ENCODE data around the gene CACNA1S. TPM values are rescaled to one million over a fixed set of nuclear protein-coding genes. Genes with fewer than 3 reads are reported as not detected.

CACNA1S gene
- total and polyA plus RNA-seq, 2 of the 13 experiments (the other 11 are each of a cell fraction or from before 2014, with no cell fraction given) = not detected

DNA sequence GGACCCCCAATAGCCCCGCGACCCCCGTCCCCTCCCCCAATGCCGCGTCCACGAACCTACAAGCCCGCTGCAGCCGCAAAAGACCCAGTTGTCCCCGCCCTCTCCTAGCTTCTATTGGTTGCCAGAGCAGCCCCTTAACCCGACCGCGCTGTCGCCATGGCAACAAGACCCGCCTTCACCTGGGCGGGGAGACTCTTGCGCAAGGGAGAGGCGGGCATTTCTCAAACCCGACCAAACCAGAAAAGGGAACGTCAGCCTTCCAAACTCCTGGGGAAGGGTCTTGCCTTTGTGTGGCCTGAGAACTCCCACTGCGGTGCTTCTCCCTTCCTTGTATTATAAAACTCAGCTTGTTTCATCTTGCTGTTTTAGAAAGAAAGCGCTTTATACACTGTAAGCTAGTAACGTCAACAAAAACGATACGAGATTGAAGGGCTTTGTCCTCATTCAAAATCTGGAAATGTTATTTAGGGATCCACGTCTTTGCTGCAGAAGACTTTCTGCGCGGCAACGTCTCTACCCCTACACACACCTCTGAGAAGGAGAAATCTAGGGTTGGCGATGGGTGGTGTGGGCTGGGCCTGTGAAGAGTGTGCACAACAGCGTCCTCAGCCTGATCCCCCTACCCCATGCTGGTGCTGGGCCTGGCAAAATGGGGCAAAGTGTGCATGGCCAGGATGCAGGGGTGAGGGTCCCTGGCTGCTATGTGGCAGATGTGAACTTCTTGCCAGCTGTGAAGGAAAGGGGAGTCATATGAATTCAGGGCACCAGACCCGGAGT lies 42.4 kb upstream of the CACNA1S start, which contains the start of gene TMEM9 (continued):
- TF ChIP-seq, protein P1, sequence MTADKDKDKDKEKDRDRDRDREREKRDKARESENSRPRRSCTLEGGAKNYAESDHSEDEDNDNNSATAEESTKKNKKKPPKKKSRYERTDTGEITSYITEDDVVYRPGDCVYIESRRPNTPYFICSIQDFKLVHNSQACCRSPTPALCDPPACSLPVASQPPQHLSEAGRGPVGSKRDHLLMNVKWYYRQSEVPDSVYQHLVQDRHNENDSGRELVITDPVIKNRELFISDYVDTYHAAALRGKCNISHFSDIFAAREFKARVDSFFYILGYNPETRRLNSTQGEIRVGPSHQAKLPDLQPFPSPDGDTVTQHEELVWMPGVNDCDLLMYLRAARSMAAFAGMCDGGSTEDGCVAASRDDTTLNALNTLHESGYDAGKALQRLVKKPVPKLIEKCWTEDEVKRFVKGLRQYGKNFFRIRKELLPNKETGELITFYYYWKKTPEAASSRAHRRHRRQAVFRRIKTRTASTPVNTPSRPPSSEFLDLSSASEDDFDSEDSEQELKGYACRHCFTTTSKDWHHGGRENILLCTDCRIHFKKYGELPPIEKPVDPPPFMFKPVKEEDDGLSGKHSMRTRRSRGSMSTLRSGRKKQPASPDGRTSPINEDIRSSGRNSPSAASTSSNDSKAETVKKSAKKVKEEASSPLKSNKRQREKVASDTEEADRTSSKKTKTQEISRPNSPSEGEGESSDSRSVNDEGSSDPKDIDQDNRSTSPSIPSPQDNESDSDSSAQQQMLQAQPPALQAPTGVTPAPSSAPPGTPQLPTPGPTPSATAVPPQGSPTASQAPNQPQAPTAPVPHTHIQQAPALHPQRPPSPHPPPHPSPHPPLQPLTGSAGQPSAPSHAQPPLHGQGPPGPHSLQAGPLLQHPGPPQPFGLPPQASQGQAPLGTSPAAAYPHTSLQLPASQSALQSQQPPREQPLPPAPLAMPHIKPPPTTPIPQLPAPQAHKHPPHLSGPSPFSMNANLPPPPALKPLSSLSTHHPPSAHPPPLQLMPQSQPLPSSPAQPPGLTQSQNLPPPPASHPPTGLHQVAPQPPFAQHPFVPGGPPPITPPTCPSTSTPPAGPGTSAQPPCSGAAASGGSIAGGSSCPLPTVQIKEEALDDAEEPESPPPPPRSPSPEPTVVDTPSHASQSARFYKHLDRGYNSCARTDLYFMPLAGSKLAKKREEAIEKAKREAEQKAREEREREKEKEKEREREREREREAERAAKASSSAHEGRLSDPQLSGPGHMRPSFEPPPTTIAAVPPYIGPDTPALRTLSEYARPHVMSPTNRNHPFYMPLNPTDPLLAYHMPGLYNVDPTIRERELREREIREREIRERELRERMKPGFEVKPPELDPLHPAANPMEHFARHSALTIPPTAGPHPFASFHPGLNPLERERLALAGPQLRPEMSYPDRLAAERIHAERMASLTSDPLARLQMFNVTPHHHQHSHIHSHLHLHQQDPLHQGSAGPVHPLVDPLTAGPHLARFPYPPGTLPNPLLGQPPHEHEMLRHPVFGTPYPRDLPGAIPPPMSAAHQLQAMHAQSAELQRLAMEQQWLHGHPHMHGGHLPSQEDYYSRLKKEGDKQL (CRISPR knock-in tag; IDR thresholded peaks at IDR 0.05; ENCODE audit: low read depth) = no peak
- TF ChIP-seq MEF2D (CRISPR knock-in tag; IDR thresholded peaks at IDR 0.05) (no peak), KLF16 (CRISPR knock-in tag; IDR thresholded peaks at IDR 0.05) (no peak), HMGA1 (CRISPR knock-in tag; conservative IDR thresholded peaks at IDR 0.05) (no peak), ZBTB1 (CRISPR knock-in tag; IDR thresholded peaks at IDR 0.05; ENCODE audit: borderline replicate concordance) (no peak), IKZF4 (CRISPR knock-in tag; IDR thresholded peaks at IDR 0.05; ENCODE audit: borderline replicate concordance, low read depth, not compliant biosample characterization) (no peak), KDM5A (IDR thresholded peaks at IDR 0.05; ENCODE audit: borderline replicate concordance, low read length) (peak; percentile 45; the same call in 1 of the 2 replicates), CCAR2 (optimal IDR thresholded peaks at IDR 0.05; ENCODE audit: low read depth, low read length) (no peak), SRF (IDR thresholded peaks at IDR 0.05; ENCODE audit: low read depth, low read length) (peak; percentile 63; the same call in 1 of the 2 replicates), NFRKB (IDR thresholded peaks at IDR 0.05) (no peak), KLF15 (CRISPR knock-in tag; IDR thresholded peaks at IDR 0.05; ENCODE audit: borderline replicate concordance) (no peak), ZNF709 (CRISPR knock-in tag; IDR thresholded peaks at IDR 0.05) (no peak), ZFYVE20 (CRISPR knock-in tag; IDR thresholded peaks at IDR 0.05; ENCODE audit: borderline replicate concordance, low read depth) (no peak), ZNF530 (CRISPR knock-in tag; IDR thresholded peaks at IDR 0.05; ENCODE audit: low read depth) (no peak), KDM4B (CRISPR knock-in tag; IDR thresholded peaks at IDR 0.05) (no peak), SRSF1 (optimal IDR thresholded peaks at IDR 0.05; ENCODE audit: low read depth, low read length) (no peak), ZNF780A (CRISPR knock-in tag; IDR thresholded peaks at IDR 0.05) (no peak), ZNF773 (CRISPR knock-in tag; IDR thresholded peaks at IDR 0.05; ENCODE audit: borderline replicate concordance) (no peak), ZNF343 (CRISPR knock-in tag; IDR thresholded peaks at IDR 0.05) (0 out of 2 replicates have a peak, but pooled peaks have one; percentile 39), ELF4 (CRISPR knock-in tag; IDR thresholded peaks at IDR 0.05; ENCODE audit: borderline replicate concordance) (no peak), MXD4 (CRISPR knock-in tag; IDR thresholded peaks at IDR 0.05) (no peak), ZNF317 (CRISPR knock-in tag; IDR thresholded peaks at IDR 0.05) (no peak)
